Coronary artery (tissue), 2 donors: ENCODE results near the gene CFAP99.

Source experiments
- DNase-seq: peaks from one replicate; pipeline ENCODE4 v3.0.0-alpha.2; 2017; ENCODE audit warnings: low spot score
- H3K27ac ChIP-seq, 2 donors: fragments of 200-600 bp; sonication (generic); one replicate each; pipeline ENCODE4 v1.5.1; 2016 to 2019
- H3K4me3 ChIP-seq: fragments of 200-600 bp; sonication (generic); 2 replicates; pipeline ENCODE4 v1.5.1; 2016; ENCODE audit warnings: mild to moderate bottlenecking, moderate library complexity
- CTCF ChIP-seq: fragments of 200-600 bp; sonication (generic); IDR thresholded peaks from one replicate; pipeline ENCODE4 v1.5.1; 2019; ENCODE audit warnings: antibody characterized with exemption

The CFAP99 gene

GRCh38 chr4:2416564-2417225 lies 2.1 kb upstream of the CFAP99 start:
- H3K27ac ChIP-seq = peak overlapping the region in 1 of 2 donors; percentile 78
- H3K4me3 ChIP-seq = peak overlapping the region; percentile 99
- DNase-seq = no peak
- TF ChIP-seq CTCF = no peak

GRCh38 chr4:2417226-2417764 lies 1.5 kb upstream of the CFAP99 start:
- Histone ChIP-seq H3K27ac (peak overlapping the region in 1 of 2 donors; percentile 78), H3K4me3 (peak overlapping the region; percentile 99)
- TF ChIP-seq CTCF = no peak
- DNase-seq = no peak

- DNase-seq = no peak
- Histone ChIP-seq H3K27ac (peak within 1 kb of the TSS in 1 of 2 donors; percentile 78), H3K4me3 (peak within 1 kb of the TSS; percentile 99)
- no peak for TF ChIP-seq CTCF
These were observed 748 bp upstream of the CFAP99 start, which contains the start of gene ZFYVE28 for GRCh38 chr4:2417765-2418649. TSS of gene ZFYVE28 (minus strand) at chr4:2418645. CDS start at chr4:2418323, 322 bp downstream.

DNA sequence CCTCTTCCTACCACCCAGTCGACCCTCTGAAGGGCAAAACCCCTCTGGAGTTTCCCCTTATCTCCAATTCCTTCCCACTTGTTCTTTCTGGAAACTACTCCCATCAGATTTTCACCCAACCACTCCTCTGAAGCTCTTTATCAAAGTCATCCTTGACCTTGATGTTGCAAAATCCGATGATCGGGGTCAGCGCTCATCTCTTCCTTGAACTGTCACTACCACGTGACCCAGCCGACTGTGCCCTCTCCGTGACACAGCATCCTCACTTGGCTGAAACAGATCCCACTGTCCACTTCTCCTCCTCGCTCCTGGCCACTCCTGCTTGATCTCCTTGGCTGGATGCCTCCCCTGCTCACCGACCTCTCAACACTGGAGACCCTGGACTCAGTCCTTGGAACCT lies 1.1 kb downstream of the CFAP99 start:
- H3K27ac ChIP-seq = no peak overlapping the region
- H3K4me3 ChIP-seq = no peak overlapping the region
- TF ChIP-seq CTCF = no peak
- DNase-seq = no peak

DNA sequence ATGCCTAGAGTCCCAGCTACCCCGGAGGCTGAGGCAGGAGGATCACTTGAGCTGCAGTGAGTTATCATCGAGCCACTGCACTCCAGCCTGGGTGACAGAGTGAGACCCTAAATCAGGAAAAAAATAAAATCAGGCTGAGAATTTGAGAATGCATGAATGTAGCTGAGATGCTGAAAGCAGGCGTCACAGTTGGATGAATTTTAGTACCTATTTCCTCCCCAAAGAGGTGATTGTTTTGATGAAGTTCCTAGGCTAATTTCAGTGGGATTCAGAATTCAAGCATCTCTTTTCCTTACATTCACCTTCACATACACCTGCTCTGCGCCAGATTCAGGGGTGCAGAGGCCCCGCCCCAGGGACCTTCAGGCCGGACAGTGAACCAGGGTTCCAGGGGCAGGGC lies 3.2 kb downstream of the CFAP99 start:
- TF ChIP-seq CTCF = no peak
- Histone ChIP-seq H3K4me3 (no peak overlapping the region), H3K27ac (no peak overlapping the region)
- no peak for DNase-seq

DNA sequence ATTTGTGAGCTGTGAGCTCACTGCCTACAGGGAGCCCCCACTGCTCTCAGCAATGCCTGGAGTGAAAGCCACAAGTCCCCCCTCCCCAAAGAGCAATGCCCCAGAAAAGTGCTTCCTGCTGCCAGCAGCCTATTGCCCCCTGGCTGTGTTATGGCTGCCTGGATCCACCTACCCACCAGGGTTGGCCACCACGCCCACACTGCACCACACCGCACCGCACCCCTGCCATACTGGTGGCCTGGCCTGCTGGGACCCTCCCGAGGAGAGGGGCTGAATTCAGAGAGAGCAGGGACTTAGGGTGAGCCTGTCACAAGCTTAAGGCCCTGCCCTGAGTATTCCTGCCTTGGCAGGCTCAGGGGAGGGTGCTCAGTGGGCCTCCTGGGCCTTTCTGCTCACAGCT lies 4.3 kb downstream of the CFAP99 start:
- H3K27ac ChIP-seq = no peak overlapping the region
- no peak for DNase-seq
- H3K4me3 ChIP-seq = no peak overlapping the region
- TF ChIP-seq CTCF = no peak
